ENCODE measurements around the gene PTH1R.

PTH1R gene

GRCh38 chr3:46903341-46904302, 26.1 kb downstream of the PTH1R start:
- POLR2A ChIA-PET: no interaction called here
- CTCF ChIA-PET: no interaction called here
- no peak for TF ChIP-seq BHLHE40 (IDR thresholded peaks at IDR 0.05; ENCODE audit: borderline replicate concordance)
- no peak for TF ChIP-seq CTBP1 (IDR thresholded peaks at IDR 0.05; ENCODE audit: borderline replicate concordance)
- TF ChIP-seq HDGF (IDR thresholded peaks at IDR 0.05; ENCODE audit: borderline replicate concordance): no peak
- no peak for TF ChIP-seq PKNOX1 (IDR thresholded peaks at IDR 0.05)
- no peak for TF ChIP-seq L3MBTL2 (conservative IDR thresholded peaks at IDR 0.05)
- TF ChIP-seq NFRKB (IDR thresholded peaks at IDR 0.05): no peak
- TF ChIP-seq FOXM1 (IDR thresholded peaks at IDR 0.05; ENCODE audit: borderline replicate concordance): no peak
- no peak for TF ChIP-seq SP1 (IDR thresholded peaks at IDR 0.05)
- no peak for TF ChIP-seq FOXK2 (IDR thresholded peaks at IDR 0.05)
- DNase-seq (ENCODE audit: extremely low spot score): no peak

GRCh38 chr3:46904303-46905212, 27.0 kb downstream of the PTH1R start:
- DNase-seq (ENCODE audit: extremely low spot score): no peak
- TF ChIP-seq HDGF (IDR thresholded peaks at IDR 0.05; ENCODE audit: borderline replicate concordance) (no peak), CTBP1 (IDR thresholded peaks at IDR 0.05; ENCODE audit: borderline replicate concordance) (no peak), NFRKB (IDR thresholded peaks at IDR 0.05) (no peak), SUZ12 (IDR thresholded peaks at IDR 0.05) (no peak), TARDBP (IDR thresholded peaks at IDR 0.05) (no peak), SP1 (IDR thresholded peaks at IDR 0.05) (no peak), LEF1 (IDR thresholded peaks at IDR 0.05; ENCODE audit: borderline replicate concordance) (no peak), FOXK2 (IDR thresholded peaks at IDR 0.05) (no peak), BHLHE40 (IDR thresholded peaks at IDR 0.05; ENCODE audit: borderline replicate concordance) (no peak), ARNT (IDR thresholded peaks at IDR 0.05) (no peak), FOXM1 (IDR thresholded peaks at IDR 0.05; ENCODE audit: borderline replicate concordance) (no peak), ZNF384 (IDR thresholded peaks at IDR 0.05) (no peak), ELF4 (IDR thresholded peaks at IDR 0.05) (no peak), L3MBTL2 (conservative IDR thresholded peaks at IDR 0.05) (no peak), PKNOX1 (IDR thresholded peaks at IDR 0.05) (no peak), FOXA1 (IDR thresholded peaks at IDR 0.05) (no peak)
- CTCF ChIA-PET: interaction anchor here (0.6 kb wide), 1 partner anchor 14 kb away, joined by 3 read pairs; no protein-coding TSS in a partner anchor
- POLR2A ChIA-PET: no interaction called here

GRCh38 chr3:46905213-46905560, 27.7 kb downstream of the PTH1R start:
- TF ChIP-seq PKNOX1 (IDR thresholded peaks at IDR 0.05): no peak
- no peak for TF ChIP-seq HDGF (IDR thresholded peaks at IDR 0.05; ENCODE audit: borderline replicate concordance)
- no peak for TF ChIP-seq ELF4 (IDR thresholded peaks at IDR 0.05)
- TF ChIP-seq SP1 (IDR thresholded peaks at IDR 0.05): no peak
- no peak for TF ChIP-seq ARNT (IDR thresholded peaks at IDR 0.05)
- TF ChIP-seq FOXK2 (IDR thresholded peaks at IDR 0.05): no peak
- TF ChIP-seq BHLHE40 (IDR thresholded peaks at IDR 0.05; ENCODE audit: borderline replicate concordance): no peak
- TF ChIP-seq L3MBTL2 (conservative IDR thresholded peaks at IDR 0.05): no peak
- no peak for TF ChIP-seq CTBP1 (IDR thresholded peaks at IDR 0.05; ENCODE audit: borderline replicate concordance)
- no peak for TF ChIP-seq LEF1 (IDR thresholded peaks at IDR 0.05; ENCODE audit: borderline replicate concordance)
- TF ChIP-seq FOXM1 (IDR thresholded peaks at IDR 0.05; ENCODE audit: borderline replicate concordance): no peak
- TF ChIP-seq FOXA1 (IDR thresholded peaks at IDR 0.05): no peak
- no peak for TF ChIP-seq SUZ12 (IDR thresholded peaks at IDR 0.05)
- POLR2A ChIA-PET: no interaction called here
- CTCF ChIA-PET: no interaction called here

GRCh38 chr3:46905661-46906451, 28.3 kb downstream of the PTH1R start:
- POLR2A ChIA-PET: no interaction called here
- CTCF ChIA-PET: no interaction called here
- no peak for DNase-seq (ENCODE audit: extremely low spot score)
- no peak for TF ChIP-seq ARNT (IDR thresholded peaks at IDR 0.05)
- TF ChIP-seq HDGF (IDR thresholded peaks at IDR 0.05; ENCODE audit: borderline replicate concordance): no peak
- TF ChIP-seq ZNF384 (IDR thresholded peaks at IDR 0.05): no peak
- no peak for TF ChIP-seq SP1 (IDR thresholded peaks at IDR 0.05)

More at GRCh38 chr3:46905213-46905560, 27.7 kb downstream of the PTH1R start:
- no peak for DNase-seq (ENCODE audit: extremely low spot score)

GRCh38 chr3:46906471-46907058, 29.0 kb downstream of the PTH1R start:
- DNase-seq (ENCODE audit: extremely low spot score): no peak
- TF ChIP-seq FOXK2 (IDR thresholded peaks at IDR 0.05) (no peak), FOXM1 (IDR thresholded peaks at IDR 0.05; ENCODE audit: borderline replicate concordance) (no peak), NFRKB (IDR thresholded peaks at IDR 0.05) (no peak), HDGF (IDR thresholded peaks at IDR 0.05; ENCODE audit: borderline replicate concordance) (no peak), FOXA1 (IDR thresholded peaks at IDR 0.05) (no peak), BHLHE40 (IDR thresholded peaks at IDR 0.05; ENCODE audit: borderline replicate concordance) (no peak), ARNT (IDR thresholded peaks at IDR 0.05) (no peak), TARDBP (IDR thresholded peaks at IDR 0.05) (no peak), SUZ12 (IDR thresholded peaks at IDR 0.05) (no peak), SP1 (IDR thresholded peaks at IDR 0.05) (no peak), PKNOX1 (IDR thresholded peaks at IDR 0.05) (no peak), ZNF384 (IDR thresholded peaks at IDR 0.05) (no peak), ELF4 (IDR thresholded peaks at IDR 0.05) (no peak), CTBP1 (IDR thresholded peaks at IDR 0.05; ENCODE audit: borderline replicate concordance) (no peak)
- ChIA-PET CTCF (no interaction called here), POLR2A (no interaction called here)
